Measurements from ENCODE around the gene IREB2. TPM values are rescaled to one million over a fixed set of nuclear protein-coding genes. Genes with fewer than 3 reads are reported as not detected.

Gene IREB2
- total RNA-seq, 1 donor from 2014 or later: 23.5 TPM

GRCh38 chr15:78453447-78453846 is 15.4 kb downstream of the IREB2 start:
- Histone ChIP-seq H3K36me3 (ENCODE audit: control insufficient read depth, insufficient read depth, low read length) (no peaks in the 10 kb centered on the region), H3K4me3 (ENCODE audit: low read depth, low read length) (no peak overlapping the region), H3K27me3 (ENCODE audit: control insufficient read depth, insufficient read depth, low read length) (no peaks in the 10 kb centered on the region)
- DNase-seq (ENCODE audit: low read depth): no peak
- TF ChIP-seq CTCF (IDR thresholded peaks at IDR 0.05; ENCODE audit: insufficient read depth, low read length, poor library complexity, severe bottlenecking): no peak

GRCh38 chr15:78454992-78455391 is 17.0 kb downstream of the IREB2 start:
- H3K4me3 ChIP-seq (ENCODE audit: low read depth, low read length): no peak overlapping the region
- no peak for DNase-seq (ENCODE audit: low read depth)
- TF ChIP-seq CTCF (IDR thresholded peaks at IDR 0.05; ENCODE audit: insufficient read depth, low read length, poor library complexity, severe bottlenecking): no peak
- no peaks in the 10 kb centered on the region for H3K27me3 ChIP-seq (ENCODE audit: control insufficient read depth, insufficient read depth, low read length)
- no peaks in the 10 kb centered on the region for H3K36me3 ChIP-seq (ENCODE audit: control insufficient read depth, insufficient read depth, low read length)

- H3K36me3 ChIP-seq (ENCODE audit: control insufficient read depth, insufficient read depth, low read length): no peaks in the 10 kb centered on the region
- no peak for TF ChIP-seq CTCF (IDR thresholded peaks at IDR 0.05; ENCODE audit: insufficient read depth, low read length, poor library complexity, severe bottlenecking)
- no peaks in the 10 kb centered on the region for H3K27me3 ChIP-seq (ENCODE audit: control insufficient read depth, insufficient read depth, low read length)
- H3K4me3 ChIP-seq (ENCODE audit: low read depth, low read length): no peak overlapping the region
- no peak for DNase-seq (ENCODE audit: low read depth)
These were observed 17.7 kb downstream of the IREB2 start for GRCh38 chr15:78455749-78456148.

- no peaks in the 10 kb centered on the region for H3K27me3 ChIP-seq (ENCODE audit: control insufficient read depth, insufficient read depth, low read length)
- no peaks in the 10 kb centered on the region for H3K36me3 ChIP-seq (ENCODE audit: control insufficient read depth, insufficient read depth, low read length)
- no peak for TF ChIP-seq CTCF (IDR thresholded peaks at IDR 0.05; ENCODE audit: insufficient read depth, low read length, poor library complexity, severe bottlenecking)
- DNase-seq (ENCODE audit: low read depth): no peak
- H3K4me3 ChIP-seq (ENCODE audit: low read depth, low read length): no peak overlapping the region
These were observed 18.4 kb downstream of the IREB2 start for GRCh38 chr15:78456426-78456825.

GRCh38 chr15:78457101-78457500 is 19.1 kb downstream of the IREB2 start:
- TF ChIP-seq CTCF (IDR thresholded peaks at IDR 0.05; ENCODE audit: insufficient read depth, low read length, poor library complexity, severe bottlenecking): no peak
- H3K4me3 ChIP-seq (ENCODE audit: low read depth, low read length): no peak overlapping the region
- H3K36me3 ChIP-seq (ENCODE audit: control insufficient read depth, insufficient read depth, low read length): no peaks in the 10 kb centered on the region
- no peaks in the 10 kb centered on the region for H3K27me3 ChIP-seq (ENCODE audit: control insufficient read depth, insufficient read depth, low read length)
- no peak for DNase-seq (ENCODE audit: low read depth)

- Histone ChIP-seq H3K36me3 (ENCODE audit: control insufficient read depth, insufficient read depth, low read length) (no peaks in the 10 kb centered on the region), H3K27me3 (ENCODE audit: control insufficient read depth, insufficient read depth, low read length) (no peaks in the 10 kb centered on the region), H3K4me3 (ENCODE audit: low read depth, low read length) (no peak overlapping the region)
- TF ChIP-seq CTCF (IDR thresholded peaks at IDR 0.05; ENCODE audit: insufficient read depth, low read length, poor library complexity, severe bottlenecking): no peak
- no peak for DNase-seq (ENCODE audit: low read depth)
These were observed 22.7 kb downstream of the IREB2 start for GRCh38 chr15:78460737-78461136.

Data from kidney epithelial cell (primary cell).